ENCODE results near the gene SEMA3C.

DNA sequence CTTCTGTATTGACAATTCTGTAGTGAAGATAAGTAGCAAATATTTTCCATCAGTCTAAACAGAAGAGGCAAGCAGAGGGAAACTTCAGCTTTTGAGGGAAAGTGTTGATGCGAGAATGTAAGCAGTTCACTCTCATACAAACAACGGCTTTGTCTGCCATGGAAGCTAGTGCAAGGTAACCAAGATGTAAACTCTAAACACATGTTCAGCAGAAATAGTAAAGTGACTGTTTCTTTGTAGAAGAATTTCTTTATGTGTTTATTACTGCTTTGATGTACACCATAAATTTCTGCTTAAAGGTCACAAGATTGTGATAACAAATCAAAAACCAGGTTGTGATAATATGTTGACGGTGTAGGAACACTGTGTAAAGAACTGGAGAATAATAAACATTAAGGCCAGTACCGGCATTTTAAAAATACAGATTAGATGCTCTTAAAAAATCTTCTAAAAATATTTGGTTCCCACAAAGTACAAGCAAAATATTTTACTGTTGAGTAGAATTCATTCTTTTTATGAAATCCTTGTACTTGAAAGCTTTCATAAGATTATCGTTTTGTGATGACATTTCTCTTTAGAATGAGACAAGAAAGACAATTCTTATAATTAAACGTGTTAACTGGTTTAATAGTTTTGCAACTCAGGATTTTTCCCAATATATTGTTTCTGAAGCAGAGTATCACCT lies 34.2 kb downstream of the SEMA3C start:
- TF ChIP-seq, protein P1, sequence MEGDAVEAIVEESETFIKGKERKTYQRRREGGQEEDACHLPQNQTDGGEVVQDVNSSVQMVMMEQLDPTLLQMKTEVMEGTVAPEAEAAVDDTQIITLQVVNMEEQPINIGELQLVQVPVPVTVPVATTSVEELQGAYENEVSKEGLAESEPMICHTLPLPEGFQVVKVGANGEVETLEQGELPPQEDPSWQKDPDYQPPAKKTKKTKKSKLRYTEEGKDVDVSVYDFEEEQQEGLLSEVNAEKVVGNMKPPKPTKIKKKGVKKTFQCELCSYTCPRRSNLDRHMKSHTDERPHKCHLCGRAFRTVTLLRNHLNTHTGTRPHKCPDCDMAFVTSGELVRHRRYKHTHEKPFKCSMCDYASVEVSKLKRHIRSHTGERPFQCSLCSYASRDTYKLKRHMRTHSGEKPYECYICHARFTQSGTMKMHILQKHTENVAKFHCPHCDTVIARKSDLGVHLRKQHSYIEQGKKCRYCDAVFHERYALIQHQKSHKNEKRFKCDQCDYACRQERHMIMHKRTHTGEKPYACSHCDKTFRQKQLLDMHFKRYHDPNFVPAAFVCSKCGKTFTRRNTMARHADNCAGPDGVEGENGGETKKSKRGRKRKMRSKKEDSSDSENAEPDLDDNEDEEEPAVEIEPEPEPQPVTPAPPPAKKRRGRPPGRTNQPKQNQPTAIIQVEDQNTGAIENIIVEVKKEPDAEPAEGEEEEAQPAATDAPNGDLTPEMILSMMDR (IDR thresholded peaks at IDR 0.05) = no peak
- no peak for TF ChIP-seq POLR2A (IDR thresholded peaks at IDR 0.05)
- TF ChIP-seq EP300 (IDR thresholded peaks at IDR 0.05) = no peak

Measured in stomach (tissue), 4 donors.